CD8-positive, alpha-beta memory T cell (primary cell): ENCODE data around the gene TFF1. TPM values are rescaled to one million over a fixed set of nuclear protein-coding genes. Genes with fewer than 3 reads are reported as not detected.

Experiments used
- CTCF ChIA-PET: fragments of 350-600 bp; sonication (Branson Sonifier 250); formaldehyde crosslinking; loops from one replicate; lab custom pipeline; 2021; ENCODE audit warnings: antibody characterized with exemption; lab: Charles Lee
- POLR2A ChIA-PET: fragments of 350-600 bp; sonication (Branson Sonifier 250); formaldehyde crosslinking; loops from one replicate; lab custom pipeline; 2021; ENCODE audit warnings: antibody characterized with exemption; lab: Charles Lee
- DNase-seq, 5 donors: peaks; one replicate each; pipeline versions ENCODE4 v3.0.0 to v3.0.0-alpha.2; 2020 to 2022; ENCODE audit warnings: mixed read lengths in 1 of 5
- H3K27ac ChIP-seq: one replicate; pipeline ENCODE4 v1.7.0; 2013; ENCODE audit warnings: low read depth, mild to moderate bottlenecking, low read length, moderate library complexity
- H3K27me3 ChIP-seq: 2 replicates; pipeline ENCODE4 v1.7.0; 2013; ENCODE audit warnings: low read length, mild to moderate bottlenecking; ENCODE audit not compliant: insufficient read depth, poor library complexity, severe bottlenecking
- H3K36me3 ChIP-seq: 2 replicates; pipeline ENCODE4 v1.7.0; 2013; ENCODE audit warnings: mild to moderate bottlenecking, low read length, moderate library complexity; ENCODE audit not compliant: insufficient read depth
- H3K4me1 ChIP-seq: 2 replicates; pipeline ENCODE4 v1.7.0; 2013; ENCODE audit warnings: mild to moderate bottlenecking, low read length, moderate library complexity; ENCODE audit not compliant: insufficient read depth
- H3K4me3 ChIP-seq: 2 replicates; pipeline ENCODE4 v1.7.0; 2013; ENCODE audit warnings: mild to moderate bottlenecking, low read length
- H3K9me3 ChIP-seq: 2 replicates; pipeline ENCODE4 v1.7.0; 2013; ENCODE audit warnings: mild to moderate bottlenecking, low read length
- H3K27ac Mint-ChIP-seq, 8 donors: one replicate each; pipeline ENCODE4 v1.8.0; 2020 to 2021; ENCODE audit warnings: mixed read lengths in 8 of 8, mild to moderate bottlenecking in 6 of 8, inconsistent platforms in 3 of 8, moderate library complexity in 3 of 8
- H3K27me3 Mint-ChIP-seq, 2 donors: one replicate each; pipeline ENCODE4 v1.8.0; 2020 to 2021; ENCODE audit warnings: mixed read lengths in 2 of 2, mild to moderate bottlenecking in 1 of 2, moderate library complexity in 1 of 2
- H3K36me3 Mint-ChIP-seq, 3 donors: one replicate each; pipeline ENCODE4 v1.8.0; 2020 to 2021; ENCODE audit warnings: mixed read lengths in 3 of 3, inconsistent platforms in 1 of 3, mild to moderate bottlenecking in 1 of 3
- H3K4me1 Mint-ChIP-seq, 3 donors: one replicate each; pipeline ENCODE4 v1.8.0; 2020 to 2021; ENCODE audit warnings: mixed read lengths in 3 of 3, inconsistent platforms in 1 of 3, mild to moderate bottlenecking in 1 of 3
- H3K4me3 Mint-ChIP-seq, 7 donors: one replicate each; pipeline ENCODE4 v1.8.0; 2020 to 2021; ENCODE audit warnings: mixed read lengths in 7 of 7, mild to moderate bottlenecking in 6 of 7, moderate library complexity in 4 of 7, inconsistent platforms in 2 of 7
- H3K9me3 Mint-ChIP-seq, 5 donors: one replicate each; pipeline ENCODE4 v1.8.0; 2020 to 2022; ENCODE audit warnings: mixed read lengths in 5 of 5, mild to moderate bottlenecking in 3 of 5, moderate library complexity in 2 of 5, inconsistent platforms in 1 of 5
- polyA plus RNA-seq: library from polyadenylated mRNA; unstranded; fragments of 300-500 nt; fragmentation: Illumina TruSeq; gene quantifications from one replicate; pipeline ENCODE4 v1.2.3, GENCODE V29; 2021
- total RNA-seq, 2 experiments: library from RNA; stranded (reverse); gene quantifications; one replicate each; pipeline ENCODE4 v1.2.3, GENCODE V29; 2021

TFF1 gene
- total and polyA plus RNA-seq, 3 experiments from 2014 or later, result not detected

DNA sequence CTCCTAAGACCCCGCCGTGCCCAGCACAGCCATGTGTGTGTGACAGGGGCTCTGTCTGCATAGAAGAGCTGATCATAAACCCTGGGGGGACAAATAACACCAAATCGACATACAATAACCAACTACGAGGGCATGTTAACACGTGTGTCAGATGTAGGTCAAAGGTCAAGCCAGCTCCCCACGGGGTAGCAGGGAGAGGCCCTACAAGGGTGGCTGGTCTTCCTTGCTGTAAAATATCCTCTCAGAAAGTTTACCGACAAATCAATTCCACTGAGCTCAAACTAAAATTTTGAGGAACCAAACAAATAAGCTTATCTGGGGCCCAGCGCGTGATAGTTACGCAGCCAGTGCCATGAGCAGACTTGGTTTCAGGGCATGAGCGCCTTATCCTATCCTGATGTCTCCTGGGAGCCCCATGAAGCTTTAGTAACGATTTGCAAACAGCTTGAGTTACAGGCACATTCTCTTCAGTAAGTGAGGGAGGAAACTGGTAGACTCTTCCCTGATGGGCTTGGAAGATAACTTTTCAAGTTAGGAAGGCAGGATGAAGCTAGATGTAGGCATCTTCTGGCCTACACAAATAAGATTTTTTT is 32.2 kb upstream of the TFF1 start:
- CTCF ChIA-PET, result interaction anchor here (0.9 to 1.5 kb wide), 2 partner anchors 17 to 26 kb away, joined by 3 to 5 read pairs; no protein-coding TSS in a partner anchor
- no peaks in the 10 kb centered on the region for H3K36me3 ChIP-seq
- H3K36me3 Mint-ChIP-seq, result no peaks in the 10 kb centered on the region
- H3K27ac Mint-ChIP-seq, result peak overlapping the region in 2 of 8 donors; percentile 26 to 61
- H3K9me3 ChIP-seq, result no peaks in the 10 kb centered on the region
- H3K4me1 ChIP-seq, result peaks cover 45% of the 10 kb centered on the region
- no peak for DNase-seq
- peaks cover 0 to 6% (median 4%) of the 10 kb centered on the region in 5 donors for H3K9me3 Mint-ChIP-seq
- H3K4me1 Mint-ChIP-seq, result peaks cover 28 to 58% (median 48%) of the 10 kb centered on the region in 3 donors
- H3K4me3 Mint-ChIP-seq, result no peak overlapping the region
- H3K27ac ChIP-seq, result no peak overlapping the region
- peaks cover 0 to 2% of the 10 kb centered on the region in 2 donors for H3K27me3 Mint-ChIP-seq
- no peaks in the 10 kb centered on the region for H3K27me3 ChIP-seq
- no peak overlapping the region for H3K4me3 ChIP-seq
- POLR2A ChIA-PET, result no interaction called here

GRCh38 chr21:42397746-42398394 is 31.5 kb upstream of the TFF1 start:
- H3K9me3 Mint-ChIP-seq, result peaks cover 0 to 6% (median 4%) of the 10 kb centered on the region in 5 donors
- no peaks in the 10 kb centered on the region for H3K27me3 ChIP-seq
- peak in 1 of 5 donors; percentile 19 for DNase-seq
- H3K27ac ChIP-seq, result no peak overlapping the region
- no peaks in the 10 kb centered on the region for H3K36me3 Mint-ChIP-seq
- no peaks in the 10 kb centered on the region for H3K9me3 ChIP-seq
- CTCF ChIA-PET, result interaction anchor here (0.9 kb wide), 1 partner anchor 27 kb away, joined by 3 read pairs; no protein-coding TSS in a partner anchor
- H3K36me3 ChIP-seq, result no peaks in the 10 kb centered on the region
- H3K27ac Mint-ChIP-seq, result peak overlapping the region in 3 of 8 donors; percentile 2 to 66 (median 26)
- POLR2A ChIA-PET, result no interaction called here
- peaks cover 30 to 58% (median 50%) of the 10 kb centered on the region in 3 donors for H3K4me1 Mint-ChIP-seq
- no peak overlapping the region for H3K4me3 Mint-ChIP-seq
- peaks cover 0 to 2% of the 10 kb centered on the region in 2 donors for H3K27me3 Mint-ChIP-seq
- no peak overlapping the region for H3K4me3 ChIP-seq
- H3K4me1 ChIP-seq, result peaks cover 45% of the 10 kb centered on the region

DNA sequence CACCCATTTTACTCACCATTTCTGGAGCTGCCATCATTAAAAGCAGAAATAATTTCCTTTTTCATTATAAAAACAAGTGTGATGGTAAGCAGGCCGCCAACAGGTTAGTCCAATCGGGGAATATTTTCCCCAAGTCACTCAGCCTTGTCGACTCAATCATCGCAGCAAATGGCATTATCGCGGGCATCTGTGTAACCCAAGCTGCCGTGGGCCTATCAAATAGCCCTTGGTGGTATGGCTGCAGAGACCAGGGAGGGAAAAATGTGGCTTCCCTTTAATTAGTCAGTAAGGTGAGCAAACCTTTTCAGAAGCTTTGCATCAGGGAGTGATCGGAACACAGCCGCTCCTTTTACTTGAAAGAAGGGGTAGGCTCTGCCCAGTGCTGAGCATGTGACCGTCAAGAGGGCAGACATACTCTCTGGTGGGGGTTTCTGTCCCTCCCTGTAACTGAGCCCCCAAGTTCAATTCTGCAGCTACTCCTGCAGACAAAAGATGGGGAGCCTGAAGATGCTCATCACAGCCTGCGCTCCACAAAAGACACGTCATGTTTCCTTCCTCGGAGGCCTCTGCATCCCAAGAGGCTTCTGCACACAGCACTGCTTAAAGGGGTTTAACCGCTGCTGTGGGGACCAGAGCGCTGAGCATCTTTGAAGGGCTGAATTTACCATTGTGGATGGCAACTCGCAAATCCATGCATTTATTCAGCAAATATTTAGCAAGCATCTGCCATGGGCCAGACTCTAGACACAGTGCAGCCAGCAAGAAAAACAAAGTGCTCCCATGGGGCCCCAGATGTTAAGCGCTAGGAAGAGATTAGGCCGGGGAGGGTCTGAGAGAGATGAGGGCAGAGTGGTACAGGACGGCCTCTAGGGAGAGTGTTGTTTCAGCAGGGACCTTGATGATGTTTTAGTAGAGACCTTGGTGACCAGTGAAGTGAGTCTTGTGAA is 30.7 kb upstream of the TFF1 start:
- H3K4me1 Mint-ChIP-seq, result peaks cover 30 to 58% (median 50%) of the 10 kb centered on the region in 3 donors

GRCh38 chr21:42395905-42396651 is 29.7 kb upstream of the TFF1 start, which contains the start of gene TMPRSS3:
TMPRSS3 (minus strand) TSS chr21:42396052; CDS start chr21:42395417, 635 bp downstream.
- peak within 1 kb of the TSS in 4 of 8 donors; percentile 42 to 55 (median 49) for H3K27ac Mint-ChIP-seq

More for the DNA sequence above, 30.7 kb upstream of the TFF1 start:
- Mint-ChIP-seq H3K4me3 (no peak overlapping the region), H3K9me3 (peaks cover 0 to 6% (median 4%) of the 10 kb centered on the region in 5 donors), H3K27ac (peak overlapping the region in 1 of 8 donors; percentile 2), H3K36me3 (no peaks in the 10 kb centered on the region), H3K27me3 (peaks cover 0 to 2% of the 10 kb centered on the region in 2 donors)
- POLR2A ChIA-PET, result no interaction called here
- CTCF ChIA-PET, result interaction anchor here (0.9 kb wide), 1 partner anchor 28 kb away, joined by 3 read pairs; no protein-coding TSS in a partner anchor
- no peak overlapping the region for H3K27ac ChIP-seq
- H3K27me3 ChIP-seq, result no peaks in the 10 kb centered on the region
- H3K4me1 ChIP-seq, result peaks cover 45% of the 10 kb centered on the region
- no peak overlapping the region for H3K4me3 ChIP-seq
- H3K9me3 ChIP-seq, result no peaks in the 10 kb centered on the region
- no peaks in the 10 kb centered on the region for H3K36me3 ChIP-seq
- no peak for DNase-seq

GRCh38 chr21:42395302-42395701 is 29.0 kb upstream of the TFF1 start:
- Histone ChIP-seq H3K27ac (no peak overlapping the region), H3K9me3 (no peaks in the 10 kb centered on the region), H3K4me3 (no peak overlapping the region), H3K36me3 (no peaks in the 10 kb centered on the region), H3K27me3 (no peaks in the 10 kb centered on the region), H3K4me1 (peaks cover 32% of the 10 kb centered on the region)
- peaks cover 24 to 50% (median 42%) of the 10 kb centered on the region in 3 donors for H3K4me1 Mint-ChIP-seq
- peak in 1 of 5 donors; percentile 29 for DNase-seq
- peak overlapping the region in 1 of 8 donors; percentile 55 for H3K27ac Mint-ChIP-seq
- H3K27me3 Mint-ChIP-seq, result peaks cover 0 to 4% of the 10 kb centered on the region in 2 donors
- H3K36me3 Mint-ChIP-seq, result no peaks in the 10 kb centered on the region
- POLR2A ChIA-PET, result interaction anchor here (0.6 kb wide), 2 partner anchors 8 kb away, joined by 3 to 5 read pairs; partner anchors contain the start of gene UBASH3A
- no peaks in the 10 kb centered on the region for H3K9me3 Mint-ChIP-seq
- no peak overlapping the region for H3K4me3 Mint-ChIP-seq
- CTCF ChIA-PET, result no interaction called here

More at GRCh38 chr21:42395905-42396651, 29.7 kb upstream of the TFF1 start, which contains the start of gene TMPRSS3:
- DNase-seq, result no peak
- ChIA-PET POLR2A (interaction anchor here (0.6 kb wide), 1 partner anchor 8 kb away, joined by 3 read pairs; the partner anchor contains the start of gene UBASH3A), CTCF (no interaction called here)
- no peaks in the 10 kb centered on the region for H3K36me3 ChIP-seq
- H3K4me1 Mint-ChIP-seq, result peaks cover 26 to 54% (median 46%) of the 10 kb centered on the region in 3 donors
- H3K27me3 ChIP-seq, result no peaks in the 10 kb centered on the region
- peaks cover 35% of the 10 kb centered on the region for H3K4me1 ChIP-seq
- peaks cover 0 to 2% of the 10 kb centered on the region in 2 donors for H3K27me3 Mint-ChIP-seq
- H3K4me3 Mint-ChIP-seq, result no peak within 1 kb of the TSS
- H3K9me3 ChIP-seq, result no peaks in the 10 kb centered on the region
- no peak within 1 kb of the TSS for H3K4me3 ChIP-seq
- no peaks in the 10 kb centered on the region for H3K36me3 Mint-ChIP-seq
- H3K27ac ChIP-seq, result no peak within 1 kb of the TSS
- no peaks in the 10 kb centered on the region for H3K9me3 Mint-ChIP-seq

DNA sequence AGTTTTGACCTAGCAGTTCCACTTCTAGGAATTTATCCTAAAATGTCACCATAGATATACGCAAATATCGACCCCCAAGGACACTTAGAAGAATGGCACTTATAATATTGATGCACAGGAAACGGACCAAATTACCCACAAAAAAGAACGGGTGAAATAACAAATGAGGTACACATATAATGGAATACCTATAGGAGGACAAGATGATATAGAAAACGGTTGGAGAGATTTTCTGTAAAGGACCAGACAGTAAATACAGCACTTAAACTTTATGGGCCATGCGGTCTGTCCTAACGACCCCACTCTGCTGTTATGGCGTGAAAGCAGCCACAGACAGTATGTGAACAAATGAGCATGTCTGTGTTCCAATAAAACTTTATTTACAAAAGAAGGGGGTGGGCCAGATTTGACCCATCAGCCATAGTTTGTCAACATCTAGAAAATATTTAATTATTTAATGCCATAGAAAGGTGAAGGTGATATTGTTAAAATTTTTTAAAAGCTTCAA is 27.2 kb upstream of the TFF1 start:
- no peak overlapping the region for H3K27ac ChIP-seq
- no peaks in the 10 kb centered on the region for H3K36me3 ChIP-seq
- ChIA-PET POLR2A (interaction anchor here (2.4 kb wide), 1 partner anchor 11 kb away, joined by 19 read pairs; the partner anchor contains the start of gene UBASH3A), CTCF (interaction anchor here (1.1 to 2.5 kb wide), 3 partner anchors 11 to 55 kb away, joined by 3 to 12 read pairs (median 5); partner anchors contain the start of gene UBASH3A)
- peaks cover 45% of the 10 kb centered on the region for H3K4me1 ChIP-seq
- no peaks in the 10 kb centered on the region for H3K9me3 Mint-ChIP-seq
- peaks cover 32 to 51% (median 46%) of the 10 kb centered on the region in 3 donors for H3K4me1 Mint-ChIP-seq
- peaks cover 0 to 7% of the 10 kb centered on the region in 2 donors for H3K27me3 Mint-ChIP-seq
- DNase-seq, result no peak
- H3K4me3 Mint-ChIP-seq, result peak overlapping the region; percentile 1 to 78 (median 33)
- H3K27me3 ChIP-seq, result no peaks in the 10 kb centered on the region
- H3K9me3 ChIP-seq, result no peaks in the 10 kb centered on the region
- H3K4me3 ChIP-seq, result no peak overlapping the region
- H3K27ac Mint-ChIP-seq, result peak overlapping the region; percentile 1 to 90 (median 26)
- H3K36me3 Mint-ChIP-seq, result no peaks in the 10 kb centered on the region
